Activated CD4-positive, alpha-beta T cell treated with anti-CD3 and anti-CD28 coated beads, Interleukin-2, amount 50 U/mL, for 4 hours (primary cell): ENCODE results near the gene MAP4K4.

Source experiments
- DNase-seq, 2 experiments: peaks; one replicate each; pipeline ENCODE4 v3.0.0-alpha.2; 2020

The MAP4K4 gene

GRCh38 chr2:101844055-101844635, 146.6 kb downstream of the MAP4K4 start:
- no peak for DNase-seq

GRCh38 chr2:101846973-101847372, 149.5 kb downstream of the MAP4K4 start:
- no peak for DNase-seq

- DNase-seq: no peak
These were observed 150.3 kb downstream of the MAP4K4 start for GRCh38 chr2:101847661-101848339.

GRCh38 chr2:101848769-101849410, 151.4 kb downstream of the MAP4K4 start:
- DNase-seq: no peak

GRCh38 chr2:101850450-101850849, 152.9 kb downstream of the MAP4K4 start:
- no peak for DNase-seq

GRCh38 chr2:101850991-101851390, 153.5 kb downstream of the MAP4K4 start:
- no peak for DNase-seq

- DNase-seq: no peak
These were observed 155.3 kb downstream of the MAP4K4 start for GRCh38 chr2:101852824-101853223.

GRCh38 chr2:101854877-101855276, 157.4 kb downstream of the MAP4K4 start:
- DNase-seq: no peak

- DNase-seq: no peak
These were observed 158.3 kb downstream of the MAP4K4 start for GRCh38 chr2:101855776-101856175.

GRCh38 chr2:101858246-101858645, 160.7 kb downstream of the MAP4K4 start:
- DNase-seq: no peak

- no peak for DNase-seq
These were observed 161.4 kb downstream of the MAP4K4 start for GRCh38 chr2:101858910-101859309.

GRCh38 chr2:101859604-101860003, 162.1 kb downstream of the MAP4K4 start:
- no peak for DNase-seq

GRCh38 chr2:101860157-101860556, 162.7 kb downstream of the MAP4K4 start:
- no peak for DNase-seq

- no peak for DNase-seq
These were observed 163.3 kb downstream of the MAP4K4 start for GRCh38 chr2:101860782-101861181.

GRCh38 chr2:101861382-101861781, 163.9 kb downstream of the MAP4K4 start:
- no peak for DNase-seq

- DNase-seq: no peak
These were observed 166.0 kb downstream of the MAP4K4 start for GRCh38 chr2:101863534-101863933.

- DNase-seq: no peak
These were observed 166.9 kb downstream of the MAP4K4 start for GRCh38 chr2:101864426-101864825.

- no peak for DNase-seq
These were observed 171.0 kb downstream of the MAP4K4 start for GRCh38 chr2:101868525-101868924.

GRCh38 chr2:101869527-101869926, 172.0 kb downstream of the MAP4K4 start:
- no peak for DNase-seq

- DNase-seq: no peak
These were observed 172.9 kb downstream of the MAP4K4 start for GRCh38 chr2:101870444-101870843.

- DNase-seq: no peak
These were observed 174.0 kb downstream of the MAP4K4 start for GRCh38 chr2:101871480-101871879.

GRCh38 chr2:101872480-101872879, 175.0 kb downstream of the MAP4K4 start:
- no peak for DNase-seq

- no peak for DNase-seq
These were observed 176.0 kb downstream of the MAP4K4 start for GRCh38 chr2:101873543-101873942.

GRCh38 chr2:101874069-101874468, 176.6 kb downstream of the MAP4K4 start:
- no peak for DNase-seq
